OCI-LY7 (cell line): ENCODE data around the gene MCM5. TPM values are rescaled to one million over a fixed set of nuclear protein-coding genes. Genes with fewer than 3 reads are reported as not detected.
A peak's percentile ranks its signal among the peaks of the same experiment; 100 is the strongest.

Experiments used
- BruUV-seq: library from RNA; stranded (reverse); fragments of 400-500 nt; replicated peaks from 2 replicates; lab custom pipeline; 2021; lab: Mats Ljungman, UMichigan
- CTCF ChIA-PET: fragments of 300-600 bp; sonication (Branson Sonifier 250); formaldehyde crosslinking; loops from one replicate; lab custom pipeline; 2022; ENCODE audit warnings: antibody characterized with exemption; ENCODE audit not compliant: unreplicated experiment; lab: Charles Lee
- POLR2A ChIA-PET: fragments of 300-600 bp; sonication (Branson Sonifier 250); formaldehyde crosslinking; loops from one replicate; lab custom pipeline; 2022; ENCODE audit warnings: antibody characterized with exemption; lab: Charles Lee
- DNase-seq: peaks from one replicate; pipeline ENCODE4 v3.0.0-alpha.2; 2015; ENCODE audit warnings: low spot score
- H2AFZ ChIP-seq: fragments of 200-600 bp; sonication (generic), shearing (Covaris generic); 2 replicates; pipeline ENCODE4 v1.6.1; 2014; ENCODE audit warnings: mild to moderate bottlenecking, antibody characterized with exemption, low read length, moderate library complexity
- H3K27ac ChIP-seq: fragments of 200-600 bp; sonication (generic); 2 replicates; pipeline ENCODE4 v1.5.1; 2014; ENCODE audit warnings: mixed run types, low read depth, mild to moderate bottlenecking, moderate library complexity, low read length, inconsistent platforms; ENCODE audit not compliant: poor library complexity, severe bottlenecking
- H3K36me3 ChIP-seq: fragments of 200-600 bp; sonication (generic); 2 replicates; pipeline ENCODE4 v1.6.1; 2014; ENCODE audit warnings: mild to moderate bottlenecking, antibody characterized with exemption, low read length, moderate library complexity, mixed read lengths; ENCODE audit not compliant: insufficient read depth
- H3K4me1 ChIP-seq: fragments of 200-600 bp; sonication (generic); 2 replicates; pipeline ENCODE4 v1.5.1; 2014; ENCODE audit warnings: mild to moderate bottlenecking, low read length; ENCODE audit not compliant: insufficient read depth, poor library complexity, severe bottlenecking
- H3K4me2 ChIP-seq: fragments of 200-600 bp; sonication (generic); 2 replicates; pipeline ENCODE4 v1.6.1; 2014; ENCODE audit warnings: mild to moderate bottlenecking, low read length
- H3K4me3 ChIP-seq: fragments of 200-600 bp; sonication (generic); 2 replicates; pipeline ENCODE4 v1.5.1; 2014; ENCODE audit warnings: mild to moderate bottlenecking, low read depth, low read length; ENCODE audit not compliant: poor library complexity, severe bottlenecking
- H3K79me2 ChIP-seq: fragments of 200-600 bp; sonication (generic); 2 replicates; pipeline ENCODE4 v1.6.1; 2016; ENCODE audit warnings: low read depth, mild to moderate bottlenecking, low read length, moderate library complexity, mixed read lengths; ENCODE audit not compliant: insufficient read depth
- H3K9me2 ChIP-seq: fragments of 200-600 bp; sonication (generic); 2 replicates; pipeline ENCODE4 v1.6.1; 2016; ENCODE audit warnings: mild to moderate bottlenecking, low read length, mixed read lengths; ENCODE audit not compliant: insufficient read depth
- H3K9me3 ChIP-seq: fragments of 200-600 bp; sonication (generic); 2 replicates; pipeline ENCODE4 v1.6.1; 2014; ENCODE audit warnings: mild to moderate bottlenecking, mixed run types, low read length, mixed read lengths
- H4K20me1 ChIP-seq: fragments of 200-600 bp; sonication (generic); 2 replicates; pipeline ENCODE4 v1.6.1; 2014; ENCODE audit warnings: mild to moderate bottlenecking, antibody characterized with exemption, low read length, moderate library complexity, mixed read lengths; ENCODE audit not compliant: insufficient read depth
- EZH2phosphoT487 ChIP-seq: fragments of 200-600 bp; sonication (generic); IDR thresholded peaks from 2 replicates; pipeline ENCODE4 v1.6.1; 2018; ENCODE audit warnings: low read depth, borderline replicate concordance, mild to moderate bottlenecking, mixed run types, antibody characterized with exemption, low read length, moderate library complexity, mixed read lengths
- intact Hi-C: fragments of 100-400 bp; cut with micrococcal nuclease; formaldehyde crosslinking; loops from one replicate; pipeline ENCODE4 v1.10.0; 2022; ENCODE audit not compliant: unreplicated experiment
- total RNA-seq, 2 experiments: library from RNA; depleted of rRNA in 1 of 2; stranded (reverse); fragments of >200 nt in 1 of 2; shearing (Covaris generic) in 1 of 2; gene quantifications; 2 replicates each; pipeline ENCODE4 v1.2.3, GENCODE V29; 2014 to 2022
- TF ChIP-seq, protein P1 (sequence below): fragments of 200-600 bp; sonication (generic); conservative IDR thresholded peaks from 2 replicates; pipeline ENCODE4 v1.5.1; 2014; ENCODE audit warnings: mild to moderate bottlenecking, antibody characterized with exemption, low read length, moderate library complexity, mixed read lengths

Gene MCM5
- total RNA-seq, 2 experiments from 2014 or later, result 242 to 360 TPM

DNA sequence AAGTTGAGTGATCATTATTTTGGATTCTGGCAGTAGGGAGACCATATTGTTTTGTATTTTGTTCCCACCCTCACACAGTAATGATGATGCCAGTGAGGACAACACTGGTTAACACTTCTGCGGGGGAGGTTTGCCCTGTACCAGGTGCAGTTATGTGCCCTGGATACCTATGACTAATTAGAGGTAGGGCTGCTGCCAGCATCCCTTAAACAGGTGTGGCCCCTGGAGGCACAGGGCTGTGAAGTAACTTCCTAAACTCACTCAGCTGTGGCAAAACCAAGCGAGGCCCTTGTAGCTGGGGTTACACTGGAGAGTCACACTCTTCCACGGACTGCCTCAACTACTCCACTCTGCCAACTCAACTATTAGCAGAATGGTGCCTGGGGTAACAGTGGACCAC is 64.5 kb downstream of the MCM5 start:
- intact Hi-C loops, result no loop called here
- Histone ChIP-seq H3K27ac (peak overlapping the region; percentile 32), H2AFZ (no peak overlapping the region), H3K9me2 (no peaks in the 10 kb centered on the region), H3K79me2 (no peaks in the 10 kb centered on the region), H3K9me3 (no peaks in the 10 kb centered on the region), H3K36me3 (peaks cover 9% of the 10 kb centered on the region), H3K4me2 (peak overlapping the region; percentile 50), H3K4me1 (peaks cover 20% of the 10 kb centered on the region), H4K20me1 (no peaks in the 10 kb centered on the region), H3K4me3 (peak overlapping the region; percentile 9)
- POLR2A ChIA-PET, result interaction anchor here (0.6 kb wide), 1 partner anchor 110 kb away, joined by 3 read pairs; no protein-coding TSS in a partner anchor
- CTCF ChIA-PET, result no interaction called here
- no TSS peak for BruUV-seq
- TF ChIP-seq, protein P1, sequence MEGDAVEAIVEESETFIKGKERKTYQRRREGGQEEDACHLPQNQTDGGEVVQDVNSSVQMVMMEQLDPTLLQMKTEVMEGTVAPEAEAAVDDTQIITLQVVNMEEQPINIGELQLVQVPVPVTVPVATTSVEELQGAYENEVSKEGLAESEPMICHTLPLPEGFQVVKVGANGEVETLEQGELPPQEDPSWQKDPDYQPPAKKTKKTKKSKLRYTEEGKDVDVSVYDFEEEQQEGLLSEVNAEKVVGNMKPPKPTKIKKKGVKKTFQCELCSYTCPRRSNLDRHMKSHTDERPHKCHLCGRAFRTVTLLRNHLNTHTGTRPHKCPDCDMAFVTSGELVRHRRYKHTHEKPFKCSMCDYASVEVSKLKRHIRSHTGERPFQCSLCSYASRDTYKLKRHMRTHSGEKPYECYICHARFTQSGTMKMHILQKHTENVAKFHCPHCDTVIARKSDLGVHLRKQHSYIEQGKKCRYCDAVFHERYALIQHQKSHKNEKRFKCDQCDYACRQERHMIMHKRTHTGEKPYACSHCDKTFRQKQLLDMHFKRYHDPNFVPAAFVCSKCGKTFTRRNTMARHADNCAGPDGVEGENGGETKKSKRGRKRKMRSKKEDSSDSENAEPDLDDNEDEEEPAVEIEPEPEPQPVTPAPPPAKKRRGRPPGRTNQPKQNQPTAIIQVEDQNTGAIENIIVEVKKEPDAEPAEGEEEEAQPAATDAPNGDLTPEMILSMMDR, result no peak
- DNase-seq, result peak; percentile 78

DNA sequence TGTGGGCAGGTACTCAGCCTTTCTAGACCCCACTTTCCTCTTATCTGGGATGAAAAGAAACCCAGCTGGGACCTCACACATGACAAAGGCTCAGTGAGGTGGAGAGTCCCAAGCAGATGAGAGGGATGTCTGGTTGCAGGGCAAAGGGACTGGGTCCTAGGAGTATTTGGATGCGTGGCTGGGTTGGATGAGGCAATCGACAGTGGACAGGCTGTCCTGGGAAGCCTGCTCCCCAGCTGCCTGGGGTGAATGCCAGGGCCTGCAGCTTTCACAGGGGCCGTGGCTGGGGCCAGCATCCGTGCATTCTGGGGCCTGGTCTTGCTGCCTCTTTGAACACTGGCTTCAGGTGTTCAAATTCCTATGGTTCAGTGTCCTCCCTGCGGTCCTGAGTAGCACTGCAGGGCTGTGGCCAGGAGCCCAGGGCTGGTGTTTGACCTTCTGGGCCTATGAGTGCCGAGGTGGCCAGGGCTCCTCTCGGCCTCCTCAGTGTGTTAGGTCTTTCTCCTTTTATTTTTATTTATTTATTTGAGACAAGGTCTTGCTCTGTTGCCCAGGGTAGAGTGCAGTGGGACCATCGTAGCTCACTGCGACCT is 65.3 kb downstream of the MCM5 start:
- DNase-seq, result no peak
- Histone ChIP-seq H3K36me3 (peaks cover 10% of the 10 kb centered on the region), H3K79me2 (no peaks in the 10 kb centered on the region), H3K9me2 (no peaks in the 10 kb centered on the region), H3K4me2 (peak overlapping the region; percentile 50), H3K9me3 (no peaks in the 10 kb centered on the region), H3K27ac (peak overlapping the region; percentile 19), H4K20me1 (no peaks in the 10 kb centered on the region), H2AFZ (no peak overlapping the region), H3K4me1 (peaks cover 20% of the 10 kb centered on the region), H3K4me3 (no peak overlapping the region)
- intact Hi-C loops, result no loop called here
- TF ChIP-seq, protein P1, result no peak
- no peak for TF ChIP-seq EZH2phosphoT487
- ChIA-PET CTCF (interaction anchor here (0.7 kb wide), 1 partner anchor 35 kb away, joined by 3 read pairs; no protein-coding TSS in a partner anchor), POLR2A (interaction anchor here (0.6 kb wide), 1 partner anchor 110 kb away, joined by 3 read pairs; no protein-coding TSS in a partner anchor)
- no TSS peak for BruUV-seq

DNA sequence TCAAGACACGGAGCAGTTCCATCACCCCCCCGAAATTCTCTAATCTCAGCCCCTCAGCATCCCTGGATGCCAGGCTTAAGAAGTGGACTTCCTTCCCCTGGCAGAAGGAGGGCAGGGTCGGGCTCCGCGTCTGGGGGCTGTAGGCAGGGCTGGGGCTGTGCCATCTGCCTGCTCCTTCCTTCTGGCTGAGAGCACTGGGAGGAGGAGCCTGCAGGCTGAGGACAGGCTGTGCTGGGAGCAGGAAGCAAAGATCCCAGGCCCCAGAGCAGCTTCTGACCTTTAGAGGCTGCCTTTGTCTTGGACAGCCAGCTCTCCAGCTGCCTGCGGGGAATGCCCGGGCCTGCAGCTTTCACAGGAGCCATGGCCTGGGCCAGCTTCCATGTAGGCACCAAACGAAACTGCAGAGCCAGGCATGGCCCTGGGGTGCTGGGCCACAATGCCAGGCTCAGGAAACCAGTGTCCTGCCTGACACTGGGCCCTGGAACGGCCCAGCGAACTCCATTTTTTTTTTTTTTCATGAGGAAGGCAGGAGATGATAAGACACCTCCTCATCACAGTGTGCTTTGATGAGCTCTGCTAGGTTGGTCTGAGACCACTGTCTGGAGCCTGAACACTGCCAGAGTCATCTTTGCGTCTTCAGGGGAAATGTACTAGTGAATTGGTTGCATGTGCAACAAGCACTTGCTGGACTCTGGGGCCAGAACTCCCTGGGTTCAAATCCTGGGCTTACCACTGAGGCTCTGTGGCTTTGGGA is 67.9 kb downstream of the MCM5 start:
- Histone ChIP-seq H3K79me2 (no peaks in the 10 kb centered on the region), H3K4me3 (no peak overlapping the region), H3K36me3 (peaks cover 27% of the 10 kb centered on the region), H3K9me2 (no peaks in the 10 kb centered on the region), H3K4me1 (peaks cover 20% of the 10 kb centered on the region), H4K20me1 (no peaks in the 10 kb centered on the region), H3K9me3 (peaks cover 8% of the 10 kb centered on the region; the same call in 1 of the 2 replicates), H2AFZ (no peak overlapping the region), H3K4me2 (no peak overlapping the region), H3K27ac (no peak overlapping the region)
- intact Hi-C loops, result no loop called here
- ChIA-PET CTCF (interaction anchor here (0.5 kb wide), 1 partner anchor 70 kb away, joined by 3 read pairs; no protein-coding TSS in a partner anchor), POLR2A (no interaction called here)
- no peak for DNase-seq
- TF ChIP-seq, protein P1, result no peak
- TF ChIP-seq EZH2phosphoT487, result no peak
- BruUV-seq, result no TSS peak
